NT2/D1 (cell line): Measurements from ENCODE around the gene USP17L5.
"Not testable (repeated sequence)": the region's sequence is repeated elsewhere in the genome, so short reads cannot be mapped to it uniquely, and the experiment has no call there.

ENCODE experiments used
- DNase-seq: peaks from one replicate; pipeline ENCODE4 v3.0.0-alpha.2; 2011; ENCODE audit warnings: low read depth, low spot score
- H3K27me3 ChIP-seq: 2 replicates; pipeline ENCODE4 v1.6.0; 2011; ENCODE audit warnings: mild to moderate bottlenecking; ENCODE audit not compliant: insufficient read length, insufficient read depth
- H3K36me3 ChIP-seq: 2 replicates; pipeline ENCODE4 v1.6.1; 2011; ENCODE audit warnings: mild to moderate bottlenecking, low read length, mixed read lengths; ENCODE audit not compliant: insufficient read depth, insufficient read length
- H3K4me1 ChIP-seq: 2 replicates; pipeline ENCODE4 v1.5.1; 2011; ENCODE audit not compliant: insufficient read depth, insufficient read length
- H3K4me3 ChIP-seq: 2 replicates; pipeline ENCODE4 v1.5.1; 2011; ENCODE audit warnings: low read depth; ENCODE audit not compliant: insufficient read length
- H3K9ac ChIP-seq: 2 replicates; pipeline ENCODE4 v1.6.0; 2011; ENCODE audit warnings: low read depth; ENCODE audit not compliant: insufficient read length
- H3K9me3 ChIP-seq: 2 replicates; pipeline ENCODE4 v1.5.1; 2011; ENCODE audit warnings: mild to moderate bottlenecking, low read length; ENCODE audit not compliant: insufficient read depth
- SUZ12 ChIP-seq: IDR thresholded peaks from 2 replicates; pipeline ENCODE4 v1.6.1; 2011; ENCODE audit not compliant: insufficient read length, insufficient read depth; ENCODE audit errors: extremely low read depth
- YY1 ChIP-seq: IDR thresholded peaks from 2 replicates; pipeline ENCODE4 v1.6.1; 2011; ENCODE audit not compliant: insufficient read length, insufficient read depth
- ZNF274 ChIP-seq: IDR thresholded peaks from 2 replicates; pipeline ENCODE4 v1.6.1; 2011; ENCODE audit warnings: mild to moderate bottlenecking, low read depth, low read length

Gene USP17L5

GRCh38 chr4:9381012-9381534 lies 41.9 kb downstream of the USP17L5 start:
- Histone ChIP-seq H3K9ac (peak overlapping the region; percentile 72), H3K4me3 (peak overlapping the region; percentile 49)
- H3K27me3 ChIP-seq, H3K9me3 ChIP-seq, H3K36me3 ChIP-seq, H3K4me1 ChIP-seq: not testable (repeated sequence)
- peak; percentile 9 for DNase-seq

DNA sequence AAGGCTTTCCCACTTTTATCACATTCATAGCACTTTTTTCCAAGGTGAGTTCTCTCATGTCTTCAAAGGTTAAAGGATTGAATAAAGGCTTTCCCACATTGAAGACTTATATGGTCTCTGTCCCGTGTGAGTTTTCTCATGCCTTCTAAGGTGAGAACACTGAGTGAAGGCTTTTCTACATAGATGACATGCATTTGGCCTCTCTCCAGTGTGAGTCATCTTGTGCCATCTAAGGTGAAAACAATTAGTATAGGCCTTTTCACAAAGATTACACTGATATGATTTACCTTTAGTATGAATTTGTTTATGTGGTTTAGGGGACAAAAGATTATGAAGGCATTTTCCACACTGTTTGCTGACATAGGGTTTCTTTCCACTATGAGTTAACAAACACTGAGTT lies 44.9 kb downstream of the USP17L5 start:
- no peaks in the 10 kb centered on the region for H3K36me3 ChIP-seq
- no peaks in the 10 kb centered on the region for H3K9me3 ChIP-seq
- no peak overlapping the region for H3K9ac ChIP-seq
- TF ChIP-seq YY1 (no peak), ZNF274 (no peak), SUZ12 (no peak)
- no peaks in the 10 kb centered on the region for H3K4me1 ChIP-seq
- no peak for DNase-seq
- H3K4me3 ChIP-seq = no peak overlapping the region
- H3K27me3 ChIP-seq = no peaks in the 10 kb centered on the region

- H3K27me3 ChIP-seq, H3K4me3 ChIP-seq, H3K9me3 ChIP-seq, H3K4me1 ChIP-seq, H3K9ac ChIP-seq, H3K36me3 ChIP-seq, DNase-seq: not testable (repeated sequence)
Observed at GRCh38 chr4:9389001-9389400, 49.8 kb downstream of the USP17L5 start.
